ENCODE data around the gene POU3F3. TPM values are rescaled to one million over a fixed set of nuclear protein-coding genes. Genes with fewer than 3 reads are reported as not detected.

POU3F3 gene
- total and polyA plus RNA-seq, 4 donors = 0.23 TPM; not detected in 3

GRCh38 chr2:104872866-104873688 lies 19.2 kb downstream of the POU3F3 start:
- Histone ChIP-seq H3K4me1 (ENCODE audit: control insufficient read depth in 5 of 5, insufficient read depth in 5 of 5, low read length in 5 of 5) (peaks cover 0 to 14% (median 10%) of the 10 kb centered on the region in 5 donors), H3K9me3 (ENCODE audit: control insufficient read depth in 4 of 4, insufficient read depth in 3 of 4, low read length in 3 of 4) (peaks cover 0 to 5% (median 0%) of the 10 kb centered on the region in 4 donors), H3K27ac (ENCODE audit: low read depth in 1 of 2, low read length in 1 of 2) (no peak overlapping the region), H3K4me3 (peak overlapping the region; percentile 54), H3K36me3 (ENCODE audit: control insufficient read depth in 4 of 4, insufficient read depth in 4 of 4, low read length in 4 of 4) (no peaks in the 10 kb centered on the region), H3K27me3 (ENCODE audit: control insufficient read depth in 3 of 3, insufficient read depth in 3 of 3, low read length in 2 of 3) (peaks cover 23 to 72% (median 50%) of the 10 kb centered on the region in 3 donors), H3K9ac (ENCODE audit: insufficient read depth in 1 of 2, low read length in 2 of 2) (no peak overlapping the region)
- DNase-seq = peak; percentile 77 to 82 (median 80)
- peak; percentile 78 for ATAC-seq (ENCODE audit: insufficient read depth, low FRiP score)
- peak; percentile 14 for TF ChIP-seq CTCF (IDR thresholded peaks at IDR 0.05; ENCODE audit: control extremely low read depth, extremely low read depth)
- whole genome bisulfite sequencing, 2 donors = 1% methylated on average over 63 of the region's 63 CpGs

- ATAC-seq (ENCODE audit: insufficient read depth, low FRiP score) = no peak
- Histone ChIP-seq H3K9ac (ENCODE audit: insufficient read depth in 1 of 2, low read length in 2 of 2) (no peak overlapping the region), H3K4me3 (no peak overlapping the region), H3K27ac (ENCODE audit: low read depth in 1 of 2, low read length in 1 of 2) (no peak overlapping the region), H3K4me1 (ENCODE audit: control insufficient read depth in 5 of 5, insufficient read depth in 5 of 5, low read length in 5 of 5) (peaks cover 0 to 14% (median 10%) of the 10 kb centered on the region in 5 donors), H3K27me3 (ENCODE audit: control insufficient read depth in 3 of 3, insufficient read depth in 3 of 3, low read length in 2 of 3) (peaks cover 25 to 69% (median 44%) of the 10 kb centered on the region in 3 donors), H3K36me3 (ENCODE audit: control insufficient read depth in 4 of 4, insufficient read depth in 4 of 4, low read length in 4 of 4) (no peaks in the 10 kb centered on the region), H3K9me3 (ENCODE audit: control insufficient read depth in 4 of 4, insufficient read depth in 3 of 4, low read length in 3 of 4) (peaks cover 0 to 5% (median 0%) of the 10 kb centered on the region in 4 donors)
- no peak for DNase-seq
- WGBS, 2 donors = 39 to 41% methylated on average over 17 of the region's 17 CpGs
- no peak for TF ChIP-seq CTCF (IDR thresholded peaks at IDR 0.05; ENCODE audit: control extremely low read depth, extremely low read depth)
Observed at GRCh38 chr2:104873689-104874054, 19.8 kb downstream of the POU3F3 start.

- no peak for DNase-seq
- no peak for TF ChIP-seq CTCF (IDR thresholded peaks at IDR 0.05; ENCODE audit: control extremely low read depth, extremely low read depth)
- H3K27me3 ChIP-seq (ENCODE audit: control insufficient read depth in 3 of 3, insufficient read depth in 3 of 3, low read length in 2 of 3) = peaks cover 26 to 68% (median 42%) of the 10 kb centered on the region in 3 donors
Observed at GRCh38 chr2:104874230-104874629, 20.3 kb downstream of the POU3F3 start.

More at GRCh38 chr2:104874230-104874629, 20.3 kb downstream of the POU3F3 start:
- Histone ChIP-seq H3K4me1 (ENCODE audit: control insufficient read depth in 5 of 5, insufficient read depth in 5 of 5, low read length in 5 of 5) (peaks cover 0 to 14% (median 10%) of the 10 kb centered on the region in 5 donors), H3K9me3 (ENCODE audit: control insufficient read depth in 4 of 4, insufficient read depth in 3 of 4, low read length in 3 of 4) (peaks cover 0 to 5% (median 0%) of the 10 kb centered on the region in 4 donors), H3K36me3 (ENCODE audit: control insufficient read depth in 4 of 4, insufficient read depth in 4 of 4, low read length in 4 of 4) (no peaks in the 10 kb centered on the region), H3K9ac (ENCODE audit: insufficient read depth in 1 of 2, low read length in 2 of 2) (no peak overlapping the region), H3K27ac (ENCODE audit: low read depth in 1 of 2, low read length in 1 of 2) (no peak overlapping the region), H3K4me3 (no peak overlapping the region)
- 78 to 80% methylated on average over 6 of the region's 6 CpGs for WGBS, 2 donors
- ATAC-seq (ENCODE audit: insufficient read depth, low FRiP score) = no peak
